ENCODE results near the gene DOCK7.
"Not testable (repeated sequence)": the region's sequence is repeated elsewhere in the genome, so short reads cannot be mapped to it uniquely, and the experiment has no call there.

DOCK7 gene

GRCh38 chr1:62572476-62572875, 115.7 kb downstream of the DOCK7 start:
- no peaks in the 10 kb centered on the region for H3K27me3 Mint-ChIP-seq (ENCODE audit: low read depth)
- peaks cover 14% of the 10 kb centered on the region for H3K9me3 Mint-ChIP-seq
- H3K4me3 Mint-ChIP-seq: no peak overlapping the region
- no peak for DNase-seq (ENCODE audit: low spot score)
- H3K27ac Mint-ChIP-seq: no peak overlapping the region
- H3K36me3 Mint-ChIP-seq (ENCODE audit: low read depth): peaks cover 8% of the 10 kb centered on the region
- peaks cover 3% of the 10 kb centered on the region for H3K4me1 Mint-ChIP-seq (ENCODE audit: low read depth)

DNA sequence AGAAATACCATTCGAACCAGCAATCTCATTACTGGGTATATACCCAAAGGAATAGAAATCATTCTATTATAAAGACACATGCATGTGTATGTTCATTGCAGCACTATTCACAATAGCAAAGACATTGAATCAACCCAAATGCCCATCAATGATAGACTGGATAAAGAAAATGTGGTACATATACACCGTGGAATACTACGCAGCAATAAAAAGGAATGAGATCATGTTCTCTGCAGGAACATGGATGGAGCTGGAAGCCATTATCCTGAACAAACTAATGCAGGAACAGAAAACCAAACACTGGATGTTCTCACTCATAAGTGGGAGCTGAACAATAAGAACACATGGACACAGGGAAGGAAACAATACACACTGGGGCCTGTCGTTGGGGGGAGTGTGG, 116.7 kb downstream of the DOCK7 start:
- not testable (repeated sequence) for H3K4me3 Mint-ChIP-seq; DNase-seq (ENCODE audit: low spot score); H3K27me3 Mint-ChIP-seq (ENCODE audit: low read depth); H3K27ac Mint-ChIP-seq; H3K4me1 Mint-ChIP-seq (ENCODE audit: low read depth); H3K36me3 Mint-ChIP-seq (ENCODE audit: low read depth)
- peaks cover 14% of the 10 kb centered on the region for H3K9me3 Mint-ChIP-seq

GRCh38 chr1:62567926-62568325, 120.3 kb downstream of the DOCK7 start:
- not testable (repeated sequence) for H3K27ac Mint-ChIP-seq; H3K36me3 Mint-ChIP-seq (ENCODE audit: low read depth)

DNA sequence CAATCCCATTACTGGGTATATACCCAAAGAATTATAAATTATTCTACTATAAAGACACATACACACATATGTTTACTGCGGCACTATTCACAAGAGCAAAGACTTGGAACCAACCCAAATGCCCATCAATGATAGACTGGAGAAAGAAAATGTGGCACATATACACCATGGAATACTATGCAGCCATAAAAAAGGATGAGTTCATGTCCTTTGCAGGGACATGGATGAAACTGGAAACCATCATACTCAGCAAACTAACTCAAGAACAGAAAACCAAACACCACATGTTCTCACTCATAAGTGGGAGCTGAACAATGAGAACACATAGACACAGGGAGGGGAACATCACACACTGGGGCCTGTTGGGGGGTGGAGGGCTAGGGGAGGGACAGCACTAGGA, 121.0 kb downstream of the DOCK7 start:
- peaks cover 14% of the 10 kb centered on the region for H3K9me3 Mint-ChIP-seq
- not testable (repeated sequence) for H3K4me3 Mint-ChIP-seq; DNase-seq (ENCODE audit: low spot score); H3K27me3 Mint-ChIP-seq (ENCODE audit: low read depth); H3K27ac Mint-ChIP-seq; H3K4me1 Mint-ChIP-seq (ENCODE audit: low read depth); H3K36me3 Mint-ChIP-seq (ENCODE audit: low read depth)

More at GRCh38 chr1:62567926-62568325, 120.3 kb downstream of the DOCK7 start:
- not testable (repeated sequence) for H3K4me1 Mint-ChIP-seq (ENCODE audit: low read depth); H3K27me3 Mint-ChIP-seq (ENCODE audit: low read depth); DNase-seq (ENCODE audit: low spot score); H3K4me3 Mint-ChIP-seq
- peaks cover 14% of the 10 kb centered on the region for H3K9me3 Mint-ChIP-seq

DNA sequence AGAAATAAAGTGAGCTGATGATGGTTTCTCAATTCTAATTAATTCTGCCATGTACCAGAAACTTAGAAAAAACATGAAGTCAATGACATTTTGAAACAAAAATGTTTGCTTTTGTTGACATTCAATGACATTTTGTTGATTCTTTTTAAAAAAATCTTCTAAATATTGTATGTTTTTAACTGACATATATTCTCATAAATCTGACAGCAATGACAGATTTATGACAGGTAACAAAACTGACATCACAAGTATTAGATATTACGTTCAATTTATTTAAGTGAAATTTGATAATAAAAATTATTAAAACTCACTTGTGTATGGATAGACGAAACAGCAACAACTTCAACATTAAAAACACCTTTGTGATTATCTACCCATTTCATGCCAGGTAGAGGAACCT, 126.9 kb downstream of the DOCK7 start:
- H3K27me3 Mint-ChIP-seq (ENCODE audit: low read depth): no peaks in the 10 kb centered on the region
- no peak for DNase-seq (ENCODE audit: low spot score)
- H3K4me1 Mint-ChIP-seq (ENCODE audit: low read depth): no peaks in the 10 kb centered on the region
- no peaks in the 10 kb centered on the region for H3K9me3 Mint-ChIP-seq
- no peak overlapping the region for H3K27ac Mint-ChIP-seq
- no peak overlapping the region for H3K4me3 Mint-ChIP-seq
- peaks cover 2% of the 10 kb centered on the region for H3K36me3 Mint-ChIP-seq (ENCODE audit: low read depth)

- DNase-seq (ENCODE audit: low spot score): no peak
- no peaks in the 10 kb centered on the region for H3K4me1 Mint-ChIP-seq (ENCODE audit: low read depth)
- H3K9me3 Mint-ChIP-seq: no peaks in the 10 kb centered on the region
- peaks cover 2% of the 10 kb centered on the region for H3K36me3 Mint-ChIP-seq (ENCODE audit: low read depth)
- no peak overlapping the region for H3K4me3 Mint-ChIP-seq
- H3K27me3 Mint-ChIP-seq (ENCODE audit: low read depth): no peaks in the 10 kb centered on the region
- H3K27ac Mint-ChIP-seq: no peak overlapping the region
These were observed 143.6 kb downstream of the DOCK7 start for GRCh38 chr1:62544570-62544969.

GRCh38 chr1:62541048-62541447, 147.1 kb downstream of the DOCK7 start:
- Mint-ChIP-seq H3K9me3 (no peaks in the 10 kb centered on the region), H3K4me3 (no peak overlapping the region), H3K4me1 (ENCODE audit: low read depth) (peaks cover 4% of the 10 kb centered on the region), H3K36me3 (ENCODE audit: low read depth) (no peaks in the 10 kb centered on the region), H3K27ac (no peak overlapping the region), H3K27me3 (ENCODE audit: low read depth) (no peaks in the 10 kb centered on the region)
- no peak for DNase-seq (ENCODE audit: low spot score)

DNA sequence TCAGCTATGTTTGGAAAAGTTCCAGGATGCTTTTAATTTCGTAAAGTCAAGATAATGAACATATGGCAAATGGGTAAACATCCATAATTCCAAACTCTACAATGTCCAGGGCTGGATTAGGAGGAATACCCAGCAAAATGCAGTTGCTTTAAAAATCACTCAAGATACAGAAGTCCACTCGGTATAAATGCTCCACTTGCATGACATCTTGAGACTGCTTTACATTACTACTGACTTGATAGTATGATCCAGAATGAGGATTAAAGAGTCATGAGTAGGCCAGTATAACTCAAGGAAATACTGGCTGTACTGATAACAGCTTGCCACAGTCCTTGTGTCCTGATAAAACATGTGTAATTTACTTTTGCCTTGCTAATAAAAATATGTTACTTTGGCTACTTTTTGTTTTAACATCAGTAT, 149.1 kb downstream of the DOCK7 start:
- no peaks in the 10 kb centered on the region for H3K36me3 Mint-ChIP-seq (ENCODE audit: low read depth)
- H3K9me3 Mint-ChIP-seq: no peaks in the 10 kb centered on the region
- no peaks in the 10 kb centered on the region for H3K27me3 Mint-ChIP-seq (ENCODE audit: low read depth)
- H3K4me1 Mint-ChIP-seq (ENCODE audit: low read depth): peaks cover 4% of the 10 kb centered on the region
- no peak overlapping the region for H3K27ac Mint-ChIP-seq
- H3K4me3 Mint-ChIP-seq: no peak overlapping the region
- DNase-seq (ENCODE audit: low spot score): no peak

- peaks cover 4% of the 10 kb centered on the region for H3K4me1 Mint-ChIP-seq (ENCODE audit: low read depth)
- no peaks in the 10 kb centered on the region for H3K27me3 Mint-ChIP-seq (ENCODE audit: low read depth)
- no peak overlapping the region for H3K27ac Mint-ChIP-seq
- no peak overlapping the region for H3K4me3 Mint-ChIP-seq
- no peaks in the 10 kb centered on the region for H3K36me3 Mint-ChIP-seq (ENCODE audit: low read depth)
- H3K9me3 Mint-ChIP-seq: no peaks in the 10 kb centered on the region
- no peak for DNase-seq (ENCODE audit: low spot score)
These were observed 151.3 kb downstream of the DOCK7 start for GRCh38 chr1:62536865-62537264.

DNA sequence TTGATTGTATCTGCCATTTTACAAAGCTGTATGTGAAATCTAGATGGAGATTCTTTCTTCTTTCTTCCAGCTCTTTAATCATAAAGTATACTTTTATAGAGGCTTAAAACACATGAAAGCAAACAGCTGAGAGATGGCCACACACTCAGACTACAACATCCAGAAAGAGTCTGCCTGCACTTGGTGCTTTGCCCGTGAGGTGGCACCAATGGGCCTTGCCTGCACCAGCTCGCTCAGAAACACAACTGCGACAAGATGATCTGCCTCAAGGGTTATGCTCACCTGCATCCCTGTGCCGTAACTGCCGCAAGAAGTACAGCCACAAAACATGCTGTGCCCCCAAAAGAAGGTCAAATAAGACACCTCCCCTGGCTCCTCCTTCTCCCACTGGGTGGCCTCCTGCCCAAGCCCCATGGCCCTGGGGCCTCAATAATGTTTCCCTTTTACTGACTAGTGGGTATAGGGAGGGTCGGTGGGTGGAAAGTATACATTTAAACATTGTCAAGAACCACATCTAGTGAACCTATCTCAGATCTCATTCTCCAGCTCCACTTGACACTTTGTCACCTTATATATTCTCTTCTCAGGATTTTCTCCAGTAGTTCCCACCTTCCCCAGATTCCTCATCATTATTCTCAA, 157.6 kb downstream of the DOCK7 start:
- Mint-ChIP-seq H3K4me3 (no peak overlapping the region), H3K27ac (no peak overlapping the region), H3K36me3 (ENCODE audit: low read depth) (peaks cover 1% of the 10 kb centered on the region), H3K4me1 (ENCODE audit: low read depth) (no peaks in the 10 kb centered on the region), H3K9me3 (no peaks in the 10 kb centered on the region), H3K27me3 (ENCODE audit: low read depth) (no peaks in the 10 kb centered on the region)
- DNase-seq (ENCODE audit: low spot score): no peak

GRCh38 chr1:62529227-62529626, 159.0 kb downstream of the DOCK7 start:
- no peak overlapping the region for H3K27ac Mint-ChIP-seq
- no peaks in the 10 kb centered on the region for H3K27me3 Mint-ChIP-seq (ENCODE audit: low read depth)

GRCh38 chr1:62528015-62528414, 160.2 kb downstream of the DOCK7 start:
- Mint-ChIP-seq H3K27me3 (ENCODE audit: low read depth) (no peaks in the 10 kb centered on the region), H3K4me1 (ENCODE audit: low read depth) (no peaks in the 10 kb centered on the region), H3K4me3 (no peak overlapping the region), H3K9me3 (no peaks in the 10 kb centered on the region), H3K27ac (no peak overlapping the region), H3K36me3 (ENCODE audit: low read depth) (peaks cover 1% of the 10 kb centered on the region)
- DNase-seq (ENCODE audit: low spot score): no peak

More at GRCh38 chr1:62529227-62529626, 159.0 kb downstream of the DOCK7 start:
- Mint-ChIP-seq H3K9me3 (no peaks in the 10 kb centered on the region), H3K4me3 (no peak overlapping the region), H3K4me1 (ENCODE audit: low read depth) (no peaks in the 10 kb centered on the region), H3K36me3 (ENCODE audit: low read depth) (peaks cover 1% of the 10 kb centered on the region)
- DNase-seq (ENCODE audit: low spot score): no peak

DNA sequence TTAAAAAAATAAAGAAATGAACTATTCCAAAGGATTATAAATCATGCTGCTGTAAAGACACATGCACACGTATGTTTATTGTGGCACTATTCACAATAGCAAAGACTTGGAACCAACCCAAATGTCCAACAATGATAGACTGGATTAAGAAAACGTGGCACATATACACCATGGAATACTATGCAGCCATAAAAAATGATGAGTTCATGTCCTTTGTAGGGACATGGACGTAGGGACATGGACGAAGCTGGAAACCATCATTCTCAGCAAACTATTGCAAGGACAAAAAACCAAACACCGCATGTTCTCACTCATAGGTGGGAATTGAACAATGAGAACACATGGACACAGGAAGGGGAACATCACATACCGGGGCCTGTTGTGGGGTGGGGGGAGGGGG, 160.8 kb downstream of the DOCK7 start:
- H3K27me3 Mint-ChIP-seq (ENCODE audit: low read depth); DNase-seq (ENCODE audit: low spot score); H3K27ac Mint-ChIP-seq; H3K9me3 Mint-ChIP-seq; H3K4me1 Mint-ChIP-seq (ENCODE audit: low read depth); H3K36me3 Mint-ChIP-seq (ENCODE audit: low read depth); H3K4me3 Mint-ChIP-seq: not testable (repeated sequence)

- no peak for DNase-seq (ENCODE audit: low spot score)
- Mint-ChIP-seq H3K4me3 (no peak overlapping the region), H3K4me1 (ENCODE audit: low read depth) (no peaks in the 10 kb centered on the region), H3K27me3 (ENCODE audit: low read depth) (no peaks in the 10 kb centered on the region), H3K9me3 (peaks cover 8% of the 10 kb centered on the region), H3K27ac (no peak overlapping the region), H3K36me3 (ENCODE audit: low read depth) (peaks cover 1% of the 10 kb centered on the region)
These were observed 164.3 kb downstream of the DOCK7 start for GRCh38 chr1:62523860-62524259.

DNA sequence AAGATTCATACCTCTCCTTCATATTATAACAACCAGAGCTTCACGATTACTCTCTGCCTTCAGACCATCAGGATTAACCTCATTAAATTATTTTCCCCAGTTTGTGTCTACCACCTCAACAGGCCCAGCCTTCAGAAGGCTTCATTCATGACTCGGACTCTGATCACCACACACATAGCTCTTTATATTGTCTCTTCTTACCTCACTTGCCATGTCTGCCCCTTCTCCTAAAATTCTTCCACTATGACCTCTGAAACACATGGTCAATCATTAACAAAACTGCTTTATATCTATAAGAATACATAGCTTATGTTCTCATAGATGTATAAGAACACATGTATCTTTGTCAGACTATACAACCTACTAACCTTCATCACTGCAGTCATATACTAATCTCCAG, 171.6 kb downstream of the DOCK7 start:
- no peaks in the 10 kb centered on the region for H3K27me3 Mint-ChIP-seq (ENCODE audit: low read depth)
- no peak for DNase-seq (ENCODE audit: low spot score)
- H3K27ac Mint-ChIP-seq: no peak overlapping the region
- H3K36me3 Mint-ChIP-seq (ENCODE audit: low read depth): no peaks in the 10 kb centered on the region
- H3K4me1 Mint-ChIP-seq (ENCODE audit: low read depth): no peaks in the 10 kb centered on the region
- no peak overlapping the region for H3K4me3 Mint-ChIP-seq
- H3K9me3 Mint-ChIP-seq: peaks cover 11% of the 10 kb centered on the region

Data from T-helper 2 cell treated with Interferon-gamma antibody and Interleukin-4, amounts not matched to agents 5 μg/mL and 100 μg/mL, for 36 hours (primary cell).